ENCODE measurements around the gene SIL1. TPM values are rescaled to one million over a fixed set of nuclear protein-coding genes. Genes with fewer than 3 reads are reported as not detected.

SIL1 gene
- polyA plus RNA-seq, 2 of the 4 experiments (the other 2 are of a cell fraction): 27.6 to 45.5 TPM

GRCh38 chr5:138962614-138963370, 235.4 kb downstream of the SIL1 start:
- no peak overlapping the region for H3K4me3 ChIP-seq
- CTCF ChIA-PET: interaction anchor here (0.9 to 1.4 kb wide), 2 partner anchors 10 to 13 kb away, joined by 5 read pairs; no protein-coding TSS in a partner anchor

GRCh38 chr5:138961729-138962128, 236.4 kb downstream of the SIL1 start:
- ATAC-seq (no peak), DNase-seq (ENCODE audit: low read depth in 1 of 2, low spot score in 1 of 2) (no peak), FAIRE-seq (no peak)
- 84% methylated on average over 1 of the region's 1 CpG for WGBS (ENCODE audit: missing lambda C conversion rate)
- Histone ChIP-seq H3K4me3 (no peak overlapping the region), H3K9me3 (no peaks in the 10 kb centered on the region), H3K4me1 (no peaks in the 10 kb centered on the region), H3K27ac (no peak overlapping the region), H3K4me2 (no peak overlapping the region)
- TF ChIP-seq, protein P1, sequence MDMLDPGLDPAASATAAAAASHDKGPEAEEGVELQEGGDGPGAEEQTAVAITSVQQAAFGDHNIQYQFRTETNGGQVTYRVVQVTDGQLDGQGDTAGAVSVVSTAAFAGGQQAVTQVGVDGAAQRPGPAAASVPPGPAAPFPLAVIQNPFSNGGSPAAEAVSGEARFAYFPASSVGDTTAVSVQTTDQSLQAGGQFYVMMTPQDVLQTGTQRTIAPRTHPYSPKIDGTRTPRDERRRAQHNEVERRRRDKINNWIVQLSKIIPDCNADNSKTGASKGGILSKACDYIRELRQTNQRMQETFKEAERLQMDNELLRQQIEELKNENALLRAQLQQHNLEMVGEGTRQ (IDR thresholded peaks at IDR 0.05): no peak
- TF ChIP-seq FOXS1 (CRISPR knock-in tag; IDR thresholded peaks at IDR 0.05) (no peak), CBX2 (IDR thresholded peaks at IDR 0.05; ENCODE audit: borderline replicate concordance, low read depth) (no peak), GATA3 (IDR thresholded peaks at IDR 0.05; ENCODE audit: borderline replicate concordance) (no peak), TFCP2L1 (CRISPR knock-in tag; IDR thresholded peaks at IDR 0.05) (no peak), EHF (CRISPR knock-in tag; IDR thresholded peaks at IDR 0.05) (no peak), POLR2A (IDR thresholded peaks at IDR 0.05; ENCODE audit: low read length) (no peak), ZC3H11A (IDR thresholded peaks at IDR 0.05) (no peak), ELK1 (IDR thresholded peaks at IDR 0.05; ENCODE audit: low read depth, low read length) (no peak), ZSCAN20 (CRISPR knock-in tag; IDR thresholded peaks at IDR 0.05) (no peak)
- ChIA-PET CTCF (interaction anchor here (0.6 kb wide), 1 partner anchor 59 kb away, joined by 3 read pairs; no protein-coding TSS in a partner anchor), POLR2A (no interaction called here)

More at GRCh38 chr5:138962614-138963370, 235.4 kb downstream of the SIL1 start:
- POLR2A ChIA-PET: no interaction called here
- WGBS (ENCODE audit: missing lambda C conversion rate): 87% methylated on average over 4 of the region's 4 CpGs
- TF ChIP-seq, protein P2, sequence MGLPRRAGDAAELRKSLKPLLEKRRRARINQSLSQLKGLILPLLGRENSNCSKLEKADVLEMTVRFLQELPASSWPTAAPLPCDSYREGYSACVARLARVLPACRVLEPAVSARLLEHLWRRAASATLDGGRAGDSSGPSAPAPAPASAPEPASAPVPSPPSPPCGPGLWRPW (IDR thresholded peaks at IDR 0.05): no peak
- TF ChIP-seq, protein P1 (IDR thresholded peaks at IDR 0.05): no peak
- TF ChIP-seq, protein P3, sequence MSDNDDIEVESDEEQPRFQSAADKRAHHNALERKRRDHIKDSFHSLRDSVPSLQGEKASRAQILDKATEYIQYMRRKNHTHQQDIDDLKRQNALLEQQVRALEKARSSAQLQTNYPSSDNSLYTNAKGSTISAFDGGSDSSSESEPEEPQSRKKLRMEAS (IDR thresholded peaks at IDR 0.05): no peak
- TF ChIP-seq HOXB5 (CRISPR knock-in tag; IDR thresholded peaks at IDR 0.05) (no peak), NR3C1 (IDR thresholded peaks at IDR 0.05) (no peak)
- H3K4me2 ChIP-seq: no peak overlapping the region
- H3K27ac ChIP-seq: no peak overlapping the region
- FAIRE-seq (no peak), ATAC-seq (no peak), DNase-seq (ENCODE audit: low read depth in 1 of 2, low spot score in 1 of 2) (no peak)
- H3K9me3 ChIP-seq: no peaks in the 10 kb centered on the region
- H3K4me1 ChIP-seq: no peaks in the 10 kb centered on the region

GRCh38 chr5:138961221-138961620, 236.9 kb downstream of the SIL1 start:
- no peak for ATAC-seq
- Histone ChIP-seq H3K4me3 (no peak overlapping the region), H3K9me3 (no peaks in the 10 kb centered on the region), H3K4me1 (no peaks in the 10 kb centered on the region), H3K27ac (no peak overlapping the region), H3K4me2 (no peak overlapping the region)
- ChIA-PET POLR2A (no interaction called here), CTCF (interaction anchor here (0.6 kb wide), 1 partner anchor 59 kb away, joined by 3 read pairs; no protein-coding TSS in a partner anchor)
- no peak for TF ChIP-seq CBX8 (IDR thresholded peaks at IDR 0.05)
- TF ChIP-seq, protein P4, sequence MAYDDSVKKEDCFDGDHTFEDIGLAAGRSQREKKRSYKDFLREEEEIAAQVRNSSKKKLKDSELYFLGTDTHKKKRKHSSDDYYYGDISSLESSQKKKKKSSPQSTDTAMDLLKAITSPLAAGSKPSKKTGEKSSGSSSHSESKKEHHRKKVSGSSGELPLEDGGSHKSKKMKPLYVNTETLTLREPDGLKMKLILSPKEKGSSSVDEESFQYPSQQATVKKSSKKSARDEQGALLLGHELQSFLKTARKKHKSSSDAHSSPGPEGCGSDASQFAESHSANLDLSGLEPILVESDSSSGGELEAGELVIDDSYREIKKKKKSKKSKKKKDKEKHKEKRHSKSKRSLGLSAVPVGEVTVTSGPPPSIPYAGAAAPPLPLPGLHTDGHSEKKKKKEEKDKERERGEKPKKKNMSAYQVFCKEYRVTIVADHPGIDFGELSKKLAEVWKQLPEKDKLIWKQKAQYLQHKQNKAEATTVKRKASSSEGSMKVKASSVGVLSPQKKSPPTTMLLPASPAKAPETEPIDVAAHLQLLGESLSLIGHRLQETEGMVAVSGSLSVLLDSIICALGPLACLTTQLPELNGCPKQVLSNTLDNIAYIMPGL (CRISPR knock-in tag; IDR thresholded peaks at IDR 0.05; ENCODE audit: borderline replicate concordance): no peak
- TF ChIP-seq CHD2 (IDR thresholded peaks at IDR 0.05; ENCODE audit: low read length, partially characterized antibody): no peak
- no peak for TF ChIP-seq MAZ (IDR thresholded peaks at IDR 0.05; ENCODE audit: borderline replicate concordance, low read depth, low read length)
- no peak for TF ChIP-seq HDAC2 (IDR thresholded peaks at IDR 0.05)
- TF ChIP-seq FOXS1 (CRISPR knock-in tag; IDR thresholded peaks at IDR 0.05): no peak
- TF ChIP-seq ESRRA (IDR thresholded peaks at IDR 0.05; ENCODE audit: borderline replicate concordance, low read length): no peak
- TF ChIP-seq, protein P5, sequence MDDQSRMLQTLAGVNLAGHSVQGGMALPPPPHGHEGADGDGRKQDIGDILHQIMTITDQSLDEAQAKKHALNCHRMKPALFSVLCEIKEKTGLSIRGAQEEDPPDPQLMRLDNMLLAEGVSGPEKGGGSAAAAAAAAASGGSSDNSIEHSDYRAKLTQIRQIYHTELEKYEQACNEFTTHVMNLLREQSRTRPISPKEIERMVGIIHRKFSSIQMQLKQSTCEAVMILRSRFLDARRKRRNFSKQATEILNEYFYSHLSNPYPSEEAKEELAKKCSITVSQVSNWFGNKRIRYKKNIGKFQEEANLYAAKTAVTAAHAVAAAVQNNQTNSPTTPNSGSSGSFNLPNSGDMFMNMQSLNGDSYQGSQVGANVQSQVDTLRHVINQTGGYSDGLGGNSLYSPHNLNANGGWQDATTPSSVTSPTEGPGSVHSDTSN (IDR thresholded peaks at IDR 0.05): no peak
- TF ChIP-seq NR3C1 (IDR thresholded peaks at IDR 0.05): no peak
- no peak for TF ChIP-seq REST (IDR thresholded peaks at IDR 0.05)
- no peak for DNase-seq (ENCODE audit: low read depth in 1 of 2, low spot score in 1 of 2)
- FAIRE-seq: no peak
- WGBS (ENCODE audit: missing lambda C conversion rate): 92% methylated on average over 1 of the region's 1 CpG

Measured in A549 (cell line).